ENCODE data around the gene HTRA2. TPM values are rescaled to one million over a fixed set of nuclear protein-coding genes. Genes with fewer than 3 reads are reported as not detected.
A peak's percentile ranks its signal among the peaks of the same experiment; 100 is the strongest.
"Not testable (repeated sequence)": the region's sequence is repeated elsewhere in the genome, so short reads cannot be mapped to it uniquely, and the experiment has no call there.

The HTRA2 gene
- 10 to 100 TPM; 27.3 to 45.9 (median 37.5) TPM for total RNA-seq

DNA sequence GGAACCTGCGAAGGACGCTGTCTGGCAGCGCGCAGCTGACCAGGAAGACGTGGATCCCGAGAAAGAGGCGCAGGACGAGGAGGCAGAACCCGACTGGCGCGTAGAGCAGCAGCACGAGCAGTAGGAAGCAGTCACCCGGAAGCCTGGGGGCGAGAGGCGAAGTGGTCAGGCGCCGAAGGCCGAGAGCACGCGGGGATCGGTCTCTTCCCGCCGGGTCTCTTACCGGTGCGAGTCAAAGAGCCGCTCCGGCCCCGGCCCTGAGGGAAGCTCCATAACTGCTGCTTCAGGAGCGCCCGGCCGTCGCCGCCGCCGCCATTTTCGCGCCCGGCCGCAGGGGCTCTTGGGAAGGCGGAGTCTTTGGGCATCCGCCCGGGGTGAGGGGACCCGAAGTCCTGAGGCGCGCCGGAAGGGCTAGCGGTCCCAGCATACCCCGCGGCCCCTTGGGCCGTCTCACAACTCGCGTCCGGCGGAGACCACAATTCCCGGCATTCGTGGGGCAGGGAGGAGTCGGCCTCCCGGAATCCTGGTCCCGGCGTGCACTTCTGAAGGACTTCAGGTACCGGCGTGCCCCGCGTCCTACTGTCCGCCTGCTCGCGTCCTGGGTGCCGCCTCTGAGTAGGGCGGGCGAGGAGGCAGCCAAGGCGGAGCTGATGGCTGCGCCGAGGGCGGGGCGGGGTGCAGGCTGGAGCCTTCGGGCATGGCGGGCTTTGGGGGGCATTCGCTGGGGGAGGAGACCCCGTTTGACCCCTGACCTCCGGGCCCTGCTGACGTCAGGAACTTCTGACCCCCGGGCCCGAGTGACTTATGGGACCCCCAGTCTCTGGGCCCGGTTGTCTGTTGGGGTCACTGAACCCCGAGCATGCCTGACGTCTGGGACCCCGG lies at the start of gene HTRA2, which contains the start of gene AUP1:
TSS of gene HTRA2 (plus strand) at position 577 of the 882 bp plus-strand sequence. CDS start at position 651, 74 bp downstream.
TSS of gene AUP1 (minus strand) at position 350 of the 882 bp plus-strand sequence. CDS start at position 273, 77 bp downstream.
- intact Hi-C loops (cut with DNase I): loop anchor here (10.0 kb wide), 1 partner anchor 55 kb away; no protein-coding TSS in a partner anchor
- Histone ChIP-seq H3K4me1 (peaks cover 10 to 18% of the 10 kb centered on the region in 2 donors), H3K4me3 (replicated peaks in 1 of 3) (peak within 1 kb of the TSS; percentile 71 to 100 (median 72)), H3K27ac (peak within 1 kb of the TSS; percentile 78 to 90 (median 81)), H3K36me3 (peaks cover 15 to 34% of the 10 kb centered on the region in 2 donors), H3K27me3 (no peaks in the 10 kb centered on the region), H3K9me3 (no peaks in the 10 kb centered on the region)
- 0% methylated on average over 3 to 10 of the region's 87 CpGs for WGBS, 2 donors
- TF ChIP-seq CTCF (IDR thresholded peaks at IDR 0.05): no peak
- TF ChIP-seq POLR2A (IDR thresholded peaks at IDR 0.05): peak in 1 of 2 donors; percentile 78
- peak; percentile 99 for DNase-seq

GRCh38 chr2:74481431-74481830 lies 48.3 kb upstream of the HTRA2 start:
- Histone ChIP-seq H3K4me1 (peaks cover 22 to 27% of the 10 kb centered on the region in 2 donors), H3K9me3 (no peaks in the 10 kb centered on the region), H3K4me3 (replicated peaks in 1 of 3) (peak overlapping the region in 1 of 3 donors; percentile 87), H3K27ac (no peak overlapping the region), H3K27me3 (no peaks in the 10 kb centered on the region), H3K36me3 (peaks cover 0 to 8% of the 10 kb centered on the region in 2 donors)
- no peak for DNase-seq
- TF ChIP-seq CTCF (IDR thresholded peaks at IDR 0.05): no peak
- no peak for TF ChIP-seq POLR2A (IDR thresholded peaks at IDR 0.05)
- intact Hi-C loops (cut with DNase I): no loop called here
- WGBS, 2 donors: 55 to 77% methylated on average over 2 of the region's 3 CpGs

DNA sequence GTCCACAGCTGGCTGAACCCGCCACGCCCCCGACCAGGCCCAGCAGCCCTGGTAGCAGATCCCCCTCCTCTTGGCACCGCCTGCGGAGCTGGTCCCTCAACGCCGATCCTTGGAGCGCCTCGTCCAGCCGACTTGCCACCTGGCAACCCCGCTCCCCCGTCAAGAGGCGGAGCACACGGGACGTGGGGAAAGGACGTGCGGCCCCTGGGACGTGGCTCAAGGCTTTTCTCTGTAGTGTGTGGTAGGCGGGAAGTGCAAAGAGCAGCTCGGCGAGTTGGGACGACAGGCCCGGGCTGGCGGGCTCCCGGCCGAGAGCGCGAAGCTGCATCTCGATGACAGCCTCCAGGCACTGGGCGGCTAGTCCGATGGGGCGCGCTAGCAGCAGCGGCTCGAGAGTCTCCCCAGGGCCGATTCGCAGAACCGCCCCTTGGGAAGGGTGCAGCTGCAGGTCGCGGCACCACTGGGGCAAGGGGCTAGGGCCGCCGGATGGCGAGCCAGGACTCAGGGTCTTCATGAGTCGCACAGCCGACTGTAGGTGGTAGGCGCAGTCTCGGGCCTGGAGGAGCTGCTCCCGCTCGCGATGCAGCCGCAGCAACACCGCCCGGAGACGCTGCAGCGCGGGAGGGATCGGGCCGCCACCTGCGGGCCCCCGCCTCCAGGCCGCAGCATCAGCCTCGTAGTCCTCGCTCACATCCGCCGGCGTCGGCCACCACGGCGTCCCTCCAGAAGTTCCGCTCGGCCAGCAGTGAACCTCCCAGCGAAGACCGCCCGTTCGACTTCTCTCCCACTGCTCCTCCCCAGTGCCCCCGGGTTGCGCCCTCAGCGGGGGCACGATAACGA lies 47.6 kb upstream of the HTRA2 start:
- Histone ChIP-seq H3K27ac (peak overlapping the region; percentile 38 to 91 (median 87)), H3K4me3 (replicated peaks in 1 of 3) (peak overlapping the region; percentile 49 to 87 (median 84)), H3K27me3 (no peaks in the 10 kb centered on the region), H3K4me1 (peaks cover 22 to 27% of the 10 kb centered on the region in 2 donors), H3K36me3 (peaks cover 0 to 8% of the 10 kb centered on the region in 2 donors), H3K9me3 (no peaks in the 10 kb centered on the region)
- TF ChIP-seq CTCF (IDR thresholded peaks at IDR 0.05): no peak
- no peak for TF ChIP-seq POLR2A (IDR thresholded peaks at IDR 0.05)
- DNase-seq: no peak
- WGBS, 2 donors: 0% methylated on average over 2 of the region's 80 CpGs; no CpG with 5 or more reads in 1 of the 2 donors
- intact Hi-C loops (cut with DNase I): no loop called here

DNA sequence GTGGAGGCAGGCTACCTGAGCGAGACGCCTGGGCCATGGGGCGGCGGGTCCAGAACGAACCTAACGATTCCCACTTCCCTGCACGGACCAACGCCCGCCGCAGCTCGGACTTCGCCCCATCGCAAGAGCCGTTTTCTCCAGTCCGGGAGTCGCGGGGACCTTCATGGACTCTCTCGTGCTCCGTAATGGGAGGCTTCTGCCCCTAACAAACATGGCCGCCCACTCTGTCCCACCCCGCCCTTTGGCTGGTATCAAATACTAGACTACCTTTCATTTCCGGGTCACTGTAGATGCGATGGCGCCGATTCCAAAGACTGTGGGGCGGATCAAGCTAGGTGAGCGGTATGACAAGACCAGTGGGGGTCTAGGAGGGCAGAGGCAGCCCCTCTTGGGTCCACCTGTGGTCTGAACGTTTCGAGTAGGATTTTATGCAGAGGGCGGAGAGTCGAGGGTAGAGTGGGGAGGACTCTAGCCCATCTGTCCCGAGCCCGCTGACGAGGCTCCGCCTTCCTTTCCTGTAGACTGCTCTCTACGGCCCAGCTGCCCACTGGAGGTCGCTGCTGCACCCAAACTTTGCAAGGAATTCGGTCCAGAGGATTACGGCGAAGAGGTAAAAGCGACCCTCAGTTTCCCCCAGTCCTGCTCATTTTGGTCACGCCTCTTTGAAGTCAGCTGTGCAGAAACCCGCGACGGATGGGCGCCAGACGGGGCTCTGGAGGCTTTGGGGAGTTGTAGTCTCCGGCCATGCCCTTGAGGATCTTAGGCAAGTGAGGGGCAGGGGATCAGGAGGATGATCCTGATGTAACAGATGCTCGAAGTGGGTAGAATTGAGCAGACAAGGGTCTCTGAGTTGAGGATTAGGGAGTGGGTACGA lies 46.7 kb upstream of the HTRA2 start, which contains the start of the genes CCDC142 and TTC31:
TSS of gene CCDC142 (minus strand) at position 198 of the 874 bp plus-strand sequence. CDS start at position 37, 161 bp downstream.
TSS of gene TTC31 (plus strand) at position 281 of the 874 bp plus-strand sequence. CDS start at position 296, 15 bp downstream.
- intact Hi-C loops (cut with DNase I): no loop called here

GRCh38 chr2:74483675-74484164 lies 46.0 kb upstream of the HTRA2 start:
- not testable (repeated sequence) for H3K36me3 ChIP-seq, H3K27me3 ChIP-seq, H3K9me3 ChIP-seq, DNase-seq
- peak overlapping the region in 1 of 3 donors; percentile 87 for H3K4me3 ChIP-seq (replicated peaks in 1 of 3)
- H3K27ac ChIP-seq: peak overlapping the region in 1 of 3 donors; percentile 87
- intact Hi-C loops (cut with DNase I): loop anchor here (2.0 kb wide), 1 partner anchor 105 kb away; no protein-coding TSS in a partner anchor
- peaks cover 22 to 27% of the 10 kb centered on the region in 2 donors for H3K4me1 ChIP-seq
- 80 to 82% methylated on average over 19 of the region's 19 CpGs for WGBS, 2 donors

More for the DNA sequence above, 46.7 kb upstream of the HTRA2 start, which contains the start of the genes CCDC142 and TTC31:
- Histone ChIP-seq H3K36me3 (peaks cover 0 to 8% of the 10 kb centered on the region in 2 donors), H3K27me3 (no peaks in the 10 kb centered on the region), H3K4me1 (peaks cover 22 to 27% of the 10 kb centered on the region in 2 donors), H3K4me3 (replicated peaks in 1 of 3) (peak within 1 kb of the TSS; percentile 49 to 87 (median 84)), H3K9me3 (no peaks in the 10 kb centered on the region), H3K27ac (peak within 1 kb of the TSS; percentile 38 to 91 (median 87))
- DNase-seq: peak; percentile 97 to 98
- WGBS, 2 donors: 1% methylated on average over 30 to 38 of the region's 50 CpGs
- TF ChIP-seq CTCF (IDR thresholded peaks at IDR 0.05): peak; percentile 52 to 95 (median 88)
- peak in 1 of 2 donors; percentile 54 for TF ChIP-seq POLR2A (IDR thresholded peaks at IDR 0.05)
